CD4-positive, alpha-beta T cell treated with Interleukin-10 for 1 hour (primary cell): Measurements from ENCODE around the gene VPS18.

Experiments used
- DNase-seq: peaks from one replicate; pipeline ENCODE4 v3.0.0-alpha.2; 2020

Gene VPS18

GRCh38 chr15:40901053-40901443 is 6.8 kb downstream of the VPS18 start:
- DNase-seq: no peak

- no peak for DNase-seq
Observed at GRCh38 chr15:40902605-40903561, 8.6 kb downstream of the VPS18 start.

GRCh38 chr15:40904552-40905201 is 10.4 kb downstream of the VPS18 start:
- no peak for DNase-seq

DNA sequence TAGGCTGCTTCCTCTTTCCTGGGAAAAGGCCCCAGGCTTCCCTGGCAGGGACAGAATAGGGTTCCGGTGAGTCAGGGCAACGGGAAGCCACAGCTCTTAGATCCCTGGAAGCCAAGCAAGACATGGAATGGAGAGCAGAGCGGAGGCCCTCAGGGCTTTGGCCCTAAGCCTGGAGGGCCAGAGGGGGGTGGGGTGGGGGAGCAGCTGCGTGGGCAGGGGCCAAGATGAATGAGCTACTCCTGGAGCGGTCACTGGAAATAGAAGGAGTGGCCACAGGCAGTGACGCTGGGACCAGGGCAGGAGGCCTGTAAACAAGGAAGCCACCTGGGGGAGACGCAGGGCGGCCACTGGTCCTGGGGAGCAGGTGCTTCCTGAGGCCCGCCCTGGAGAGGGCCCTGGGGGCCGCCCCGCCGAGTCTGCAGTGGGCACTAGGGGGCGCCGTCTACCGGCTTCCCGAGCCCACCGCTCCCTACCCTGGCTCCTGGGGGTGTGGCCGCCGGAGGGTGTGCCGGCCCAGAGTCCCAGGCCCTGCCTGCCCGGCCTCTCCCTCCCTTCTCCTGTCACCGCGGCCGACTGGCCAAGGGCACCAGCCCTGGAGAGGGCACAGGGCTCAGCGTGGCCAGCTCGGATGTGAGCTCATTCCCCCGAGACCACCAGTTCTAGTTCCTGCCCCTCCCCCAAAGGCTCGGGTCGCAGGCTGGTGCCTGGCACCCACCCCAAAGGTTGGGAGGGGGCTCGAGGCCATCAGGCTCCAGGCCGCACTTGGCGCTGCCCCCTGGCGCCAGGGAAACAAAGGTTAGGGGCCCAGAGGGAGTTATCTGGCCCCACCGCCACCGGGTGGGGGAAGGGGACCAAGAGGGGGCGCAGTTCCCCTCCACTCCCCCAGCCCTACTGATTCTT is 12.1 kb downstream of the VPS18 start:
- DNase-seq: peak; percentile 78

- peak; percentile 69 for DNase-seq
Observed at GRCh38 chr15:40906991-40907802, 12.9 kb downstream of the VPS18 start.

- no peak for DNase-seq
Observed at GRCh38 chr15:40908095-40908494, 13.8 kb downstream of the VPS18 start.

GRCh38 chr15:40909662-40910630 is 15.7 kb downstream of the VPS18 start:
- no peak for DNase-seq

DNA sequence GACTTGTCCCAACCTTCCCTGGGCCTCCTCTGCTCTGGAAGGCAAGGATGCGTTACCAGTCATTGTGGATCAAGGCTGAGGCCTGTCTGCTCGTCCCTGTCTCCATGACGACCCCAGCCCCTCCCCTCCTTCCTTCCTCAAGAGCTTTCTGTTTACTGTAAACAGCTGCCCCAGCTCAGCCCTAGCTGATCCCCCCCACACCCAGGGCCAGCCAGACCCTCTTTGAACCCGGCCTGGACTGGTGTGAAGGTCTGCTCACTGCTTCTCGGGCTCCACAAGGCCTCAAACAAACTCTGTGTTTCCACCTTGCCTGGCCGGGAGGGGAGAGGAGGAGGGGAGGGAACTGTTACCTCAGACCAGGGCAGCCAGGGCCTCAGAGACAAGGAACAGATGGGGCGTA is 16.9 kb downstream of the VPS18 start:
- no peak for DNase-seq

GRCh38 chr15:40911693-40912092 is 17.4 kb downstream of the VPS18 start:
- no peak for DNase-seq

GRCh38 chr15:40912478-40912877 is 18.2 kb downstream of the VPS18 start:
- no peak for DNase-seq

DNA sequence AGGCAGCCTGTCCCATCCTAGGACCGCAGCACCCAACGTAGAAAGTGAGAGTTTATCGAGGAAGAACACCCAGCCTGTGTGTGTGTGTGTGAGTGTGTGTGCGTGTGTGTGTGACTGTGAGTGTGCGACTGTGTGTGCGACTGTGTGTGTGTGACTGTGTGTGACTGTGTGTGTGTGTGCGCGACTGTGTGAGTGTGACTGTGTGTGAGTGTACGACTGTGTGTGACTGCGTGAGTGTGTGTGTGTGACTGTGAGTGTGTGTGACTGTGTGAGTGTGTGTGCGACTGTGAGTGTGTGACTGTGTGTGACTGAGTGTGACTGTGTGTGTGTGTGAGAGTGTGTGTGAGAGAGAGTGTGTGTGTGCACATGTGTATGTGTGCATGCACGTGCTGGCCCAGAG is 19.8 kb downstream of the VPS18 start:
- no peak for DNase-seq

GRCh38 chr15:40914486-40914885 is 20.2 kb downstream of the VPS18 start:
- DNase-seq: no peak

- no peak for DNase-seq
Observed at GRCh38 chr15:40915116-40915661, 20.9 kb downstream of the VPS18 start.

- no peak for DNase-seq
Observed at GRCh38 chr15:40915679-40916078, 21.4 kb downstream of the VPS18 start.

DNA sequence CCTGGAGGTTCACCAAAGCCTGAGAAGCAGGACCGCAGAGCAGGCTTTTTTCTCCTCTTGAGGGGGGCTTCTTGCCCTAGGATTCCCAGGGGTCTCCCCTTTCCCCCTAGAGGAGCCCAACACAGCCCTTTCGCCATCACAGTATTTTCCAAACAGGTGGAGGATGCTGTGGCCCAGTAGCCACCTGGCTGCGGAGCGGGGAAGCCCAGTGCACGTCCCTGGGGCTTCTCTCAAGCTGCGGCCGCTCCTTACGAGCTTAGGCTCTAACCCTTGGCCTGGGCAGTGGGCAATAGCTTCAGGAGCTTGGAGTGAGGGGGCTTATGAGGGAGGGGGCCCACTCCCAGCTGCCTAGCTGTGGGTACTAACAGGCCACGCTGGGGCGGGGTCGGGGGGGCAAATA is 23.3 kb downstream of the VPS18 start:
- DNase-seq: no peak

DNA sequence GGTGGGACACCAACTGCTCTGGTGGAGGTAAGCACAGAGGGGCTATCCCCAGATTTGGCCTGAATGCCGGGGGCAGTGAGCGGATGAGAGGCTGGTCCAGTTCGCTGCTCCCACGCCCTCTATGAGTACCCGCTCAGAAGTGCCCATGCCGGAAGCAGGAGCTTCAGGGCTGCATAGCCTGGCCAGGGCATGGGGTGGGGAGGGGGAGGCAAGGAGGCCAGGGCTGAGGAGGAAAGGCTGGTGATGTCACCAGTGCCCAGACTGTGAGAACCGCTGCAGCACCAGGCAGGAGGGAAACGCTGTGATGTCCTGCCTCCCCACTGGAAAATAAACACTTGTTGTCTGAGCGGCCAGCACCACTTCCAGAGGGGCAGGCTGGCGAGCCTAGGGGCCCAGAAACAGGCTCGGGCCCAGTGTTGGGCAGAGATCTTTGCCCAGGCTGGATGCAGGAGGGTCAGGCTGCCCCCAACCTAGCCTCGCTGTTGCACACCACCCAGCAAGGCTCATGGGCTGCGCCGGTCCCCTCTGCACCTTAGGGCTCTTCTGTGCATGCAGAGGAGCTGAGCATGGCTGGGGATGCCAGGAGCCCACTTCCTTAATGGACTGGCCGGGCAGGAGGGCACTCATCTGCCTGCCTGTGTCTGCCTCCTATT is 24.0 kb downstream of the VPS18 start:
- no peak for DNase-seq

- DNase-seq: no peak
Observed at GRCh38 chr15:40918799-40919392, 24.6 kb downstream of the VPS18 start.

- DNase-seq: no peak
Observed at GRCh38 chr15:40921949-40922607, 27.8 kb downstream of the VPS18 start.

DNA sequence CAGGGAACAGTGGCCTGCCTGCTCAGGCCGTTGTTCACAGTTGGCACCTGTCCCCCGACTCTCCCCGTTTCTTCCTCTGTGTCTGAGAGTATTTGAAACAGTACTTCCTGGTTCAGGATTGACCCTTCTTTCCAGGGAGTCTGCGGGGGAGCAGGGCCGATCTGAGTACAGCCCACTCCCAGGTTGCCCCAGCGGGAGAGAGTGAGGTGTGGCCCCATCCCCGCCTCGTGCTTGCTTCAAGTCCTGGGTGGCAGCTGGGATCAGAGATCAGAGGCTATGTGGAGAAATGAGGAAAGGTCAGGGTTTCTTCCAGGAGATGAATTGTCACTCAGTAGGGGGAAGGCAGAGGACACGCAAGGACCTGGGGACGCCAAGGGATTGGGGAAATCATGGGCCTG is 28.4 kb downstream of the VPS18 start:
- DNase-seq: no peak
